Astrocyte of the cerebellum (primary cell): ENCODE results near the gene PDE4A.
"Not testable (repeated sequence)": the region's sequence is repeated elsewhere in the genome, so short reads cannot be mapped to it uniquely, and the experiment has no call there.

ENCODE experiments used
- DNase-seq: peaks from one replicate; pipeline ENCODE4 v3.0.0-alpha.2; 2011; ENCODE audit warnings: low read depth
- H3K4me3 ChIP-seq: 2 replicates; pipeline ENCODE4 v1.5.1; 2011; ENCODE audit warnings: mild to moderate bottlenecking, low read depth, low read length, moderate library complexity
- in situ Hi-C: cut with HindIII; loops from 2 replicates; pipeline ENCODE4 v1.10.0; 2017; ENCODE audit warnings: low sequenced_read_pairs
- TF ChIP-seq, protein P1 (sequence below): IDR thresholded peaks from 2 replicates; pipeline ENCODE4 v1.5.1; 2012; ENCODE audit warnings: low read length, low read depth, moderate library complexity, mild to moderate bottlenecking; ENCODE audit errors: missing control alignments

PDE4A gene

DNA sequence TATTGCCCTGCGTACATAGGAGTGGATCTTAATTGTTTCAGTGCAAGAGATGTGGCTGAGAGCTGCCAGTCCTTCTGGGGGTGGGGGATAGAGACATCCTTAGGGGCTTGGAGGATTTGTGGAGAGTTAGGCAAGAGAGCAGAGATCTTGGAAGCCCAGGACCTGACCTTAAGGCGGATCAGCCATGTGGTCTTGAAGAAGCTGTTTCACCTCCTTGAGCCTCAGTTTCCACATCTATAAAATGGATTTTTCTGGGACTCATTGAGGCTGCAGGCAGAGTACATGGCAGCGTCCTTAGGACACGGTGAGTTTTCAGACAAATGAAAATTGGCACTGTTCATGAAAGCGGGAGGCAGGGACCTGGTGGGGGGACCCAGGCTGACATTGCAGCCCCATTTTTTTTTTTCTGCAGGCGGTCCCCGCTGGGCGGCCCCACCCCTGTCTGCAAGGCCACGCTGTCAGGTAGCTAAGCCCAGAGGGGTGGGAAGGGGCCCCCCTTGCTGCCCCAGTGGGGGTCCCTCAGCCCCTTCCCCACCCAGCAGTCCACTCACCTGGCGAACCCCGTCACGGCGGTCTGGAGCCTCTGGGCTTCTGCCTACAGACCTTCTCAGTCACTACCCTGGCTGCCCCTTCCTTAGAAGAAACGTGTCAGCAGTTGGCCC is 30.0 kb downstream of the PDE4A start:
- in situ Hi-C loops: no loop called here
- no peak overlapping the region for H3K4me3 ChIP-seq
- TF ChIP-seq, protein P1, sequence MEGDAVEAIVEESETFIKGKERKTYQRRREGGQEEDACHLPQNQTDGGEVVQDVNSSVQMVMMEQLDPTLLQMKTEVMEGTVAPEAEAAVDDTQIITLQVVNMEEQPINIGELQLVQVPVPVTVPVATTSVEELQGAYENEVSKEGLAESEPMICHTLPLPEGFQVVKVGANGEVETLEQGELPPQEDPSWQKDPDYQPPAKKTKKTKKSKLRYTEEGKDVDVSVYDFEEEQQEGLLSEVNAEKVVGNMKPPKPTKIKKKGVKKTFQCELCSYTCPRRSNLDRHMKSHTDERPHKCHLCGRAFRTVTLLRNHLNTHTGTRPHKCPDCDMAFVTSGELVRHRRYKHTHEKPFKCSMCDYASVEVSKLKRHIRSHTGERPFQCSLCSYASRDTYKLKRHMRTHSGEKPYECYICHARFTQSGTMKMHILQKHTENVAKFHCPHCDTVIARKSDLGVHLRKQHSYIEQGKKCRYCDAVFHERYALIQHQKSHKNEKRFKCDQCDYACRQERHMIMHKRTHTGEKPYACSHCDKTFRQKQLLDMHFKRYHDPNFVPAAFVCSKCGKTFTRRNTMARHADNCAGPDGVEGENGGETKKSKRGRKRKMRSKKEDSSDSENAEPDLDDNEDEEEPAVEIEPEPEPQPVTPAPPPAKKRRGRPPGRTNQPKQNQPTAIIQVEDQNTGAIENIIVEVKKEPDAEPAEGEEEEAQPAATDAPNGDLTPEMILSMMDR: no peak
- no peak for DNase-seq

DNA sequence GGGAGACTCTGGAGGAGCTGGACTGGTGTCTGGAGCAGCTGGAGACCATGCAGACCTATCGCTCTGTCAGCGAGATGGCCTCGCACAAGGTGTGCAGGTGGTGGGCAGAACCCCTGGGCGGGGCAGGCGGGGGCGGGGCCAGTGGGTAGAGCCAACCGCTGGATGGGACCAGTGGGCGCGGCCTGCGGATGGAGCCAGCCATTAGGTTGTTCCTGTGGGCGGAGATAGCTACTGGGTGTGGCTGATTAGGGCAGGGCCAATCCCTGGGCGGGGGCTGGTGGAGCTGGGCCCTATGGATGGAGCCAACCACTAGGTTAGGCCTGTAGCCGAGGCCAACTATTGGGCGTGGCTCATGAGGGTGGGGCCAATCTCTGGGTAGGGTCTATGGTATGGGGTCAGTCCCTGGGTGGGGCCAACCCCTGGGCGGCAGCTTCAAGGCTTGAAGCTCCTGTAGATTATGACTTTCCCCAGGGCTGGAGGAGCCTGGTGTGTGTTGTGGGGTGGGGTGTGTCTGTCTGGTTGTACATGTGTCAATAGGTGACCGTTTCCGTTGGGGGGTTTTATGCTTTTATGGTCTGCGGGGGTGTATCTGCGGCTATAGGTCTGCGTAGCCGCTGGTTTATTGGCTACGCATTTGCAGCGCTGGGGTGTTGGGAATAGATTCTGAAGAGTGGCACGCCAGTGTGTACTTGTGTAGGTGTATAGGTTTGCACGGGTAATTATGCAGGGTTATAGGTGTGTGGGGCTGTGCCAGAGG is 30.7 kb downstream of the PDE4A start:
- in situ Hi-C loops: no loop called here
- DNase-seq: no peak
- TF ChIP-seq, protein P1: no peak
- no peak overlapping the region for H3K4me3 ChIP-seq

DNA sequence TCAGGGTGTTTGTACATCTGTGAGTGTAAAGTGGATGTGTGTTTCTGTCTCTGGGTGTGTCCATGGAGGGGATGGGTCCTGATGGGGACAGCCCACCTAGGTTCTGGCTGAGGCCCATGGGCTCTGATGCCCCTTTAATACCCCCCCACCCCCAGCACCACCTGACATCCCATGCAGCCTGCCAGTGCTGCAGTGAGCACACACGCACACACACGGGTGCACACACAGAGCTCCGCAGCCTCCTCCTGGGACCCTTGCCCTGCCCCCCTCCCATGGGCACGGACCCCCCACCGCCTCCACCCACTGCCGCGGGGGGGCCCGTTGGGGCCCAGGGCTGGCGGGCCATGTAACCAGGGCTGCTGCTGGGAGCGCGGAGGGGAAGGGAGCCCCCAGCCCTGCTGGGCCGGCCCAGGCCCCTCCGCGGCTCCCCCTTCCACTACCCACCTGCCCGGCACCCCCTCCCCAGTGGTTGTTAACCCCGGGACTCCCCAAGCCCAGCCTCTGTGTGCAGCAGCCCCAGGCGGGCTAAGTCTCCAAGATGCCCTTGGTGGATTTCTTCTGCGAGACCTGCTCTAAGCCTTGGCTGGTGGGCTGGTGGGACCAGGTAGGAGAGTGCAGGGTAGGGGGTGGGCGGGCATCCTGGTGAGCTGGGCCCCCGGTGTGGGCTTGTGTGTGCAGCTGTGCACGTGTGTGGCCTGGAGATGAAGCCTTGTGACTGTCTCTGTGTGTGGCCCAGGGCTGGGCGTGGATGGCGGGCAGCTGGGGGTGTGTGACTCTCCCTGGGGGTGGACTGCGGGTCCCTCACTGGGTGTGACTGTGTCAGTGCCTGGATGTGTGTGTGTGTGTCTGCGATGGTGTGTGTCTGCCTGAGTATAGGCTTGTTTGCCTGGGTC is 32.6 kb downstream of the PDE4A start:
- no peak overlapping the region for H3K4me3 ChIP-seq
- DNase-seq: no peak
- TF ChIP-seq, protein P1: no peak
- in situ Hi-C loops: no loop called here

DNA sequence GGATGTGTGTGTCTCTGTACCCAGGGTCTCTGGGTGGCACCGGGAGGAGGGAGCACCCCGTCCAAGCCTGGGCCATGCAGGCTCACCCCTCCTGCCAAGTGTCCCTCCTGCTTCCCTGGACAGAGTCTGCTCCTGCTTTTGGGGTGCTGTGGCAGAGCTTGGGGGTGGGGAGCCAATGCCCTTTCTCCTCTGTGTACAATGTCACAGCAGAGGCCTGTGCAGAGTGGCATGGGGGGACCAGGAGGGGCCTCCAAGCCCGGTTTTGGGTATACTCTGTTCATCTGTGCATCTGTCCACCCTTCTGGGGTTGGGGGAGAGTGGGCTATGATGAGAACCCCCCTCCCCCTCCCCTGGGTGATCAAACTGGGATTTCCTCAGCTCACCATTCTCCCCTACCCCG is 33.5 kb downstream of the PDE4A start:
- TF ChIP-seq, protein P1: no peak
- in situ Hi-C loops: no loop called here
- DNase-seq: no peak
- H3K4me3 ChIP-seq: no peak overlapping the region

DNA sequence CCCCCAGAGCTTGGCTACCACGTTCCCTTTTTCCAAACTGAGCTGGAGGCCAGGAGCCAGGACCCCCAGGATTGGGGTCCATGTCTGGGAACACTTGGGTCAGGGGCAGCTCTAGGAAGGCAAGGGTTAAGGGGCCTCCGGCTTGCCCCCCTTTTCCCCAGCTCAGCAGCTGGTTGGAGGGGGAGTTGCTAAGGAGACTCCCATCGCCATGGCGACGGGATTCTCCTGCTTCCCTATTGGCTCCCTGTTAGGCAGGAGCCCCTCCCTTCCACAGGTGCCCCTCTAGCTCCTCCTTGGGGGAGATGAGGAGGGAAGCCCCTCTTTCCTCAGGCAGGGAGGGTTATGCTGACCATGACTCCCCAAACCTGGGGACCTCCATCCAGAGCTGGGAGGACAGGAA is 33.9 kb downstream of the PDE4A start:
- TF ChIP-seq, protein P1: no peak
- in situ Hi-C loops: no loop called here
- H3K4me3 ChIP-seq: no peak overlapping the region
- no peak for DNase-seq

DNA sequence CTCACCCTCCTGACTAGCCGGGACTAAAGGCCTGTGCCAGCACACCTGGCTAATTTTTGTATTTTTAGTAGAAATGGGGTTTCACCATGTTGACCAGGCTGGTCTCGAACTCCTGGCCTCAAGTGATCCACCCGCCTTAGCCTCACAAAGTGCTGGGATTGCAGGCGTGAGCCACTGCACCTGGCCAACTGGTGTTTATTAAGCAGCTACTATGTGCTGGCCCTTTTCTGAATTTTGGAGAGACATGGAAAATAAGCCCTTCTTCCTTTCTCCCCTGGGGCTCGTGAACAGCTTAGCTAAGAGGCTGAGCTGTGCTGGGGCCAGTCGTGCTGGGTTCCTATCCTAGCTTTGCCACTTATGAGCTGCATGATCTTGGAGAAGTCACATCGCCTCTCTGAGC is 38.4 kb downstream of the PDE4A start:
- in situ Hi-C loops, H3K4me3 ChIP-seq, DNase-seq: not testable (repeated sequence)
